Prostate gland (tissue), 2 donors: Measurements from ENCODE around the gene LDB2.

Source experiments
- POLR2A ChIP-seq: fragments of 450-650 bp; IDR thresholded peaks from one replicate; pipeline ENCODE4 v1.6.1; 2016; ENCODE audit warnings: antibody characterized with exemption, mild to moderate bottlenecking
- POLR2AphosphoS5 ChIP-seq: sonication (generic); formaldehyde crosslinking; IDR thresholded peaks from one replicate; pipeline ENCODE4 v1.6.1; 2017; ENCODE audit warnings: antibody characterized with exemption
- TF ChIP-seq, protein P1 (sequence below), 4 experiments: fragments of 200-600 bp in 2 of 4; fragments of 450-650 bp in 2 of 4; sonication (generic) in 2 of 4; IDR thresholded peaks; 1 replicate in 3 of 4; 2 replicates in 1 of 4; pipeline ENCODE4 v1.5.1; 2016 to 2019; ENCODE audit warnings: antibody characterized with exemption in 4 of 4, mild to moderate bottlenecking in 2 of 4, moderate library complexity in 2 of 4

DNA sequence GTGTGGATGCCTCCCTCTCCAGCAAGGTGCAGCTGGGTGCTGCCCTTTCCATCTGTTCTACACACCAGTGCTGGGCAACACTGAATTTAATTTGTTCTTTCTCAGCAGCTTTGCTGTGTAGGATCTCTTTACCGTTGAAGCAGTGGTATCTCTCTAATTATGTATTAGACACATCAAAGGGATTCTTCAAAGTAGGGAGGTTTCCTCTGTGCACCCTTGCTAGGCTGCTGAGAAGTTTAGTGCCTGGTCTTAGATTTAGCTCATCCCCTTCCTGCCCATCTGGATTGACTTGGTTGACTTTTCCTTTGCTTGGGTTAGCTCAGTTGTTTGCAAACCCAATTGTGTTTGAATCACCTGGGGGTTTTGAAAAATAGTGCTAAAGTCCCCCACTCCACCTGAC is 27.8 kb upstream of the LDB2 start:
- TF ChIP-seq, protein P1, sequence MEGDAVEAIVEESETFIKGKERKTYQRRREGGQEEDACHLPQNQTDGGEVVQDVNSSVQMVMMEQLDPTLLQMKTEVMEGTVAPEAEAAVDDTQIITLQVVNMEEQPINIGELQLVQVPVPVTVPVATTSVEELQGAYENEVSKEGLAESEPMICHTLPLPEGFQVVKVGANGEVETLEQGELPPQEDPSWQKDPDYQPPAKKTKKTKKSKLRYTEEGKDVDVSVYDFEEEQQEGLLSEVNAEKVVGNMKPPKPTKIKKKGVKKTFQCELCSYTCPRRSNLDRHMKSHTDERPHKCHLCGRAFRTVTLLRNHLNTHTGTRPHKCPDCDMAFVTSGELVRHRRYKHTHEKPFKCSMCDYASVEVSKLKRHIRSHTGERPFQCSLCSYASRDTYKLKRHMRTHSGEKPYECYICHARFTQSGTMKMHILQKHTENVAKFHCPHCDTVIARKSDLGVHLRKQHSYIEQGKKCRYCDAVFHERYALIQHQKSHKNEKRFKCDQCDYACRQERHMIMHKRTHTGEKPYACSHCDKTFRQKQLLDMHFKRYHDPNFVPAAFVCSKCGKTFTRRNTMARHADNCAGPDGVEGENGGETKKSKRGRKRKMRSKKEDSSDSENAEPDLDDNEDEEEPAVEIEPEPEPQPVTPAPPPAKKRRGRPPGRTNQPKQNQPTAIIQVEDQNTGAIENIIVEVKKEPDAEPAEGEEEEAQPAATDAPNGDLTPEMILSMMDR (IDR thresholded peaks at IDR 0.05), result no peak
- TF ChIP-seq POLR2A (no peak), POLR2AphosphoS5 (no peak)
